H1 (cell line): ENCODE results near the gene CCDC38. TPM values are rescaled to one million over a fixed set of nuclear protein-coding genes. Genes with fewer than 3 reads are reported as not detected.

Experiments used
- CTCF ChIA-PET: fragments of 300-600 bp; sonication (Branson Sonifier 250); formaldehyde crosslinking; loops from one replicate; lab custom pipeline; 2021; ENCODE audit not compliant: partially characterized antibody; lab: Charles Lee
- POLR2A ChIA-PET: fragments of 300-600 bp; sonication (Branson Sonifier 250); formaldehyde crosslinking; loops from one replicate; lab custom pipeline; 2021; ENCODE audit warnings: inconsistent platforms; ENCODE audit not compliant: partially characterized antibody; lab: Charles Lee
- DNase-seq, 2 experiments: peaks; one replicate each; pipeline versions ENCODE4 v3.0.0 to v3.0.0-alpha.2; 2010 to 2022; ENCODE audit warnings: low spot score in 2 of 2, low read depth in 1 of 2, mixed read lengths in 1 of 2
- FAIRE-seq: peaks from 2 replicates; lab custom pipeline; 2011; peaks lifted over from hg19 to GRCh38; lab: Jason Lieb, UNC
- H2AFZ ChIP-seq: 2 replicates; pipeline ENCODE4 v1.8.1; 2012; ENCODE audit warnings: low read length, inconsistent platforms
- H2AK5ac ChIP-seq: 2 replicates; pipeline ENCODE4 v1.6.1; 2013; ENCODE audit warnings: low read depth, low read length
- H2BK120ac ChIP-seq: replicated peaks from 2 replicates; pipeline ENCODE3; 2013; ENCODE audit warnings: low read depth, low read length, inconsistent platforms
- H2BK12ac ChIP-seq: 2 replicates; pipeline ENCODE4 v1.6.1; 2013; ENCODE audit warnings: low read depth, low read length
- H2BK15ac ChIP-seq: 2 replicates; pipeline ENCODE4 v1.6.1; 2013; ENCODE audit warnings: low read length
- H2BK20ac ChIP-seq: 2 replicates; pipeline ENCODE4 v1.6.1; 2013; ENCODE audit warnings: low read length
- H2BK5ac ChIP-seq: 2 replicates; pipeline ENCODE4 v1.6.1; 2013; ENCODE audit warnings: low read depth, low read length
- H3K14ac ChIP-seq: 2 replicates; pipeline ENCODE4 v1.6.1; 2013; ENCODE audit warnings: inconsistent platforms; ENCODE audit not compliant: insufficient read length
- H3K18ac ChIP-seq: 2 replicates; pipeline ENCODE4 v1.6.1; 2013; ENCODE audit warnings: low read length; ENCODE audit errors: extremely low read depth
- H3K23ac ChIP-seq: 2 replicates; pipeline ENCODE4 v1.6.1; 2013; ENCODE audit warnings: inconsistent platforms; ENCODE audit not compliant: insufficient read length
- H3K23me2 ChIP-seq: 2 replicates; pipeline ENCODE4 v1.6.1; 2013; ENCODE audit warnings: low read depth, low read length
- H3K27ac ChIP-seq: 2 replicates; pipeline ENCODE4 v1.6.1; 2011; ENCODE audit warnings: low read depth, low read length, inconsistent platforms
- H3K27me3 ChIP-seq, 4 experiments: replicated peaks in 1 of 4; 1 replicate in 1 of 4; 2 replicates in 3 of 4; pipeline versions ENCODE4 v1.6.1 to v1.8.1; 2011 to 2013; ENCODE audit warnings: low read length in 3 of 4, mild to moderate bottlenecking in 3 of 4, inconsistent platforms in 2 of 4, mixed read lengths in 2 of 4, moderate library complexity in 1 of 4; ENCODE audit not compliant: control insufficient read depth in 3 of 4, insufficient read depth in 3 of 4; ENCODE audit errors: extremely low read depth in 1 of 4
- H3K36me3 ChIP-seq, 4 experiments: 2 replicates each; pipeline versions ENCODE4 v1.6.1 to v1.8.1; 2011 to 2013; ENCODE audit warnings: mild to moderate bottlenecking in 4 of 4, low read length in 3 of 4, moderate library complexity in 2 of 4, control low read depth in 1 of 4, inconsistent platforms in 1 of 4; ENCODE audit not compliant: insufficient read depth in 4 of 4, control insufficient read depth in 2 of 4
- H3K4ac ChIP-seq: replicated peaks from 2 replicates; pipeline ENCODE3; 2013; ENCODE audit warnings: low read length, low read depth, mixed read lengths, inconsistent platforms; ENCODE audit not compliant: insufficient read length
- H3K4me1 ChIP-seq, 4 experiments: replicated peaks in 1 of 4; 1 replicate in 1 of 4; 2 replicates in 3 of 4; pipeline versions ENCODE4 v1.6.1 to v1.8.1; 2011 to 2013; ENCODE audit warnings: low read length in 3 of 4, inconsistent platforms in 2 of 4, mixed read lengths in 1 of 4; ENCODE audit not compliant: insufficient read depth in 4 of 4, control insufficient read depth in 3 of 4
- H3K4me2 ChIP-seq, 2 experiments: 2 replicates each; pipeline versions ENCODE4 v1.6.1 to v1.8.1; 2011 to 2013; ENCODE audit warnings: low read depth in 2 of 2, low read length in 2 of 2, control low read depth in 1 of 2, inconsistent platforms in 1 of 2, mild to moderate bottlenecking in 1 of 2; ENCODE audit not compliant: insufficient read depth in 1 of 2
- H3K4me3 ChIP-seq, 4 experiments: fragments of 200-600, 300-600 bp in 1 of 4; sonication (generic), shearing (Covaris generic), sonication (Bioruptor Twin) in 1 of 4; 2 replicates each; pipeline versions ENCODE4 v1.5.1 to v1.8.1; 2011 to 2016; ENCODE audit warnings: low read length in 4 of 4, low read depth in 3 of 4, control low read depth in 2 of 4, inconsistent platforms in 2 of 4, mild to moderate bottlenecking in 2 of 4, mixed read lengths in 1 of 4, moderate library complexity in 1 of 4; ENCODE audit not compliant: insufficient read depth in 2 of 4; ENCODE audit errors: extremely low read depth in 1 of 4
- H3K56ac ChIP-seq: replicated peaks from 2 replicates; pipeline ENCODE3; 2013; ENCODE audit warnings: low read depth, mild to moderate bottlenecking, mixed read lengths, low read length, inconsistent platforms; ENCODE audit not compliant: insufficient read length
- H3K79me1 ChIP-seq: 2 replicates; pipeline ENCODE4 v1.6.1; 2013; ENCODE audit warnings: low read depth, low read length, control low read depth
- H3K79me2 ChIP-seq, 2 experiments: 2 replicates each; pipeline versions ENCODE4 v1.6.1 to v1.8.1; 2012 to 2013; ENCODE audit warnings: low read length in 2 of 2, mild to moderate bottlenecking in 2 of 2, inconsistent platforms in 1 of 2; ENCODE audit not compliant: insufficient read depth in 2 of 2, control insufficient read depth in 1 of 2
- H3K9ac ChIP-seq, 4 experiments: replicated peaks in 1 of 4; 1 replicate in 1 of 4; 2 replicates in 3 of 4; pipeline versions ENCODE4 v1.6.1 to v1.8.1; 2011 to 2013; ENCODE audit warnings: low read depth in 3 of 4, low read length in 3 of 4, control low read depth in 2 of 4, mild to moderate bottlenecking in 2 of 4, moderate library complexity in 2 of 4, inconsistent platforms in 1 of 4; ENCODE audit errors: extremely low read depth in 1 of 4
- H3K9me3 ChIP-seq, 2 experiments: 2 replicates each; pipeline versions ENCODE4 v1.6.1 to v1.8.1; 2012 to 2013; ENCODE audit warnings: mild to moderate bottlenecking in 2 of 2, moderate library complexity in 2 of 2, control low read depth in 1 of 2, inconsistent platforms in 1 of 2, low read depth in 1 of 2, low read length in 1 of 2, mixed read lengths in 1 of 2; ENCODE audit not compliant: insufficient read depth in 2 of 2
- H4K20me1 ChIP-seq, 2 experiments: replicated peaks in 1 of 2; 2 replicates each; pipeline versions ENCODE3 to v1.8.1; 2011 to 2013; ENCODE audit warnings: inconsistent platforms in 2 of 2, low read length in 2 of 2, mild to moderate bottlenecking in 1 of 2; ENCODE audit not compliant: insufficient read depth in 2 of 2, control insufficient read depth in 1 of 2
- H4K5ac ChIP-seq: 2 replicates; pipeline ENCODE4 v1.6.1; 2013; ENCODE audit warnings: low read length, low read depth, mixed read lengths, inconsistent platforms; ENCODE audit not compliant: insufficient read length
- H4K8ac ChIP-seq: 2 replicates; pipeline ENCODE4 v1.8.0; 2013; ENCODE audit warnings: mild to moderate bottlenecking, moderate library complexity, low read length, inconsistent platforms; ENCODE audit not compliant: insufficient read depth; ENCODE audit errors: extremely low read depth
- H4K91ac ChIP-seq: replicated peaks from 2 replicates; pipeline ENCODE3; 2013; ENCODE audit warnings: low read length, mixed read lengths, inconsistent platforms; ENCODE audit not compliant: insufficient read length
- ATF3 ChIP-seq: IDR thresholded peaks from 2 replicates; pipeline ENCODE4 v1.6.1; 2011; ENCODE audit warnings: low read depth, mild to moderate bottlenecking, low read length; ENCODE audit not compliant: insufficient read depth
- MAFK ChIP-seq: IDR thresholded peaks from 2 replicates; pipeline ENCODE4 v1.6.1; 2012; ENCODE audit warnings: low read depth, mild to moderate bottlenecking, improper control_type of control experiment, low read length
- TCF12 ChIP-seq: IDR thresholded peaks from 2 replicates; pipeline ENCODE4 v1.6.1; 2011; ENCODE audit warnings: low read depth, mild to moderate bottlenecking, low read length
- WGBS, 2 experiments: shearing (Covaris generic) in 1 of 2; methylation state at CpG; one replicate each; pipeline versions ENCODE4 v1.1.6 to v1.1.7; 2013 to 2015; ENCODE audit warnings: low lambda C conversion rate in 2 of 2, mixed read lengths in 2 of 2, inconsistent platforms in 1 of 2, low coverage in 1 of 2, missing lambda C conversion rate in 1 of 2; ENCODE audit not compliant: insufficient replicate concordance in 2 of 2, insufficient coverage in 1 of 2, insufficient read length in 1 of 2; ENCODE audit errors: extremely low coverage in 1 of 2, missing lambda C conversion rate in 1 of 2; 5-methylcytosine and 5-hydroxymethylcytosine counted together
- polyA plus RNA-seq, 7 experiments: library from polyadenylated mRNA; depleted of rRNA in 3 of 7; stranded (reverse) in 5 of 7; unstranded in 2 of 7; fragments of >200 nt in 5 of 7; fragments of 200-250 nt in 2 of 7; gene quantifications; 1 replicate in 5 of 7; 2 replicates in 1 of 7; 4 replicates in 1 of 7; pipeline versions ENCODE4 v1.2.1 to v1.2.3, GENCODE V29; 2011 to 2013; ENCODE audit warnings: missing spikeins in 2 of 7, mixed read lengths in 2 of 7
- total RNA-seq: library from RNA; stranded (reverse); fragmentation: NEBNext Ultra II Directional; extraction: Animal tissue kit (Norgen Biotek cat#: 25700); gene quantifications from 2 replicates; pipeline ENCODE4 v1.2.1, GENCODE V29; 2021

Gene CCDC38
- total and polyA plus RNA-seq, 2 of the 8 experiments (the other 6 are each of a cell fraction or from before 2014, with no cell fraction given), result not detected

GRCh38 chr12:95982602-95983001 is 40.2 kb upstream of the CCDC38 start:
- Histone ChIP-seq H3K79me1 (no peaks in the 10 kb centered on the region), H3K4me2 (no peak overlapping the region), H2BK5ac (no peak overlapping the region), H2AK5ac (no peak overlapping the region), H3K9me3 (no peaks in the 10 kb centered on the region), H3K4ac (no peak overlapping the region), H3K79me2 (no peaks in the 10 kb centered on the region), H4K8ac (no peak overlapping the region), H2BK120ac (no peak overlapping the region), H3K9ac (no peak overlapping the region), H3K56ac (no peak overlapping the region), H3K18ac (no peak overlapping the region), H4K20me1 (no peaks in the 10 kb centered on the region), H3K27me3 (no peaks in the 10 kb centered on the region), H3K27ac (no peak overlapping the region), H2BK12ac (no peak overlapping the region), H3K23ac (no peak overlapping the region), H3K4me1 (peaks cover 0 to 8% (median 4%) of the 10 kb centered on the region in 4 experiments; a peak in 5 of 7 replicates), H4K91ac (no peak overlapping the region), H2AFZ (no peak overlapping the region), H2BK20ac (no peak overlapping the region), H4K5ac (no peak overlapping the region), H2BK15ac (no peak overlapping the region)
- CTCF ChIA-PET, result interaction anchor here (3.0 kb wide), 1 partner anchor 16 kb away, joined by 14 read pairs; no protein-coding TSS in a partner anchor
- FAIRE-seq, result no peak
- WGBS, 2 experiments, result 89% methylated on average over 1 of the region's 1 CpG; no CpG with 5 or more reads in 1 of the 2 experiments
- TF ChIP-seq TCF12, result no peak
- TF ChIP-seq MAFK, result peak; percentile 74
- TF ChIP-seq ATF3, result no peak
- TF ChIP-seq, all 59 proteins: peak for 1
- Histone ChIP-seq H3K23me2 (no peaks in the 10 kb centered on the region), H3K4me3 (no peak overlapping the region), H3K36me3 (no peaks in the 10 kb centered on the region), H3K14ac (no peak overlapping the region)
- POLR2A ChIA-PET, result no interaction called here
- no peak for DNase-seq
